Measurements from ENCODE around the gene RALY.

- TF ChIP-seq CTCF (IDR thresholded peaks at IDR 0.05) (no peak), POLR2A (IDR thresholded peaks at IDR 0.05) (no peak)
Observed at GRCh38 chr20:34024723-34025351, 31.1 kb downstream of the RALY start.

All from Peyer's patch (tissue), 4 donors.